Activated CD8-positive, alpha-beta memory T cell treated with anti-CD3 and anti-CD28 coated beads for 4 hours (primary cell): ENCODE results near the gene TSPAN14.
A peak's percentile ranks its signal among the peaks of the same experiment; 100 is the strongest.
"Not testable (repeated sequence)": the region's sequence is repeated elsewhere in the genome, so short reads cannot be mapped to it uniquely, and the experiment has no call there.

ENCODE experiments used
- DNase-seq, 2 donors: peaks; one replicate each; pipeline ENCODE4 v3.0.0-alpha.2; 2020; ENCODE audit warnings: low read depth in 2 of 2

Gene TSPAN14

GRCh38 chr10:80453842-80454512 lies at the start of gene TSPAN14:
TSPAN14 (plus strand) TSS chr10:80454310; CDS start chr10:80489234, 34,924 bp downstream.
- DNase-seq = peak in 1 of 2 donors; percentile 49

GRCh38 chr10:80405035-80405434 lies 49.1 kb upstream of the TSPAN14 start:
- no peak for DNase-seq

- no peak for DNase-seq
Measured at GRCh38 chr10:80405626-80406025, 48.5 kb upstream of the TSPAN14 start.

DNA sequence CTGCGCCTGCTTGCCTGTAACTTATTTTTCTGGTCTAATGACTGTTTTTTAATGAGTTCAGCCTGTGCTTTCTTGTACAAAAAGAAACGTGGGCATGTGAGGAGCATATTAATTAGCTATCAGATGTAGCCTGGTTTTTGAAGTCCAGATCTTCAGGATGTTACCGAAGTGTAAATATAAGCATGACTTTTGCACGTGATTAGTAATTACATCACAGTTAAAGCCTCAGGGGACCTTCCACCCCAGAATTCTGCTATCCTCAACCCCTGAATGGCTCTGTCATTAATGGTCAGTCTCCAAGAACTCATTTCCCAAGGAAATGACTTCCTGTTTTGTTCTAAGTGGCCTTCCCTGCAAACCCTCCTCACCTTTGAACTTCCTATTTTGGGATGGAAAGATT lies 47.9 kb upstream of the TSPAN14 start:
- DNase-seq = no peak

DNA sequence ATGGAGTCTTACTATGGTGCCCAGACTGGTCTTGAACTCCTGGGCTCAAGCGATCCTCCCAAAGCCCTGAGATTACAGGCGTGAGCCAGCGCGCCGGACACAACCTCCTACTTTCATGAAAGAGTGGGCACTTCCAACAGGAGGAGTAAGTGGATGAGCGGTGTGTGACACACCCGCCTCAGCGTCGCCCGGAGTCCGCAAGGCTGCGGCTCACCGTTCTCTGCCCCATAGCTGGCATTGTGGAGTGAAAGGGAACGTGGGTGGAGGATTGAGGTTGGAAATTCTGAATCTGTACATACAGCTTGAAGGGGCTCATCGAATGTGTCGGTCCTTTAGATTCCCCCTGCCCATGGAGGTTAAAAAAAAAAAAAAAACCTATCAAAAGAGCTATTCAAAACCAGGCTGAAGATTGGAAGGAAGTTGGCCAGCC lies 46.3 kb upstream of the TSPAN14 start:
- peak; percentile 27 to 56 for DNase-seq

DNA sequence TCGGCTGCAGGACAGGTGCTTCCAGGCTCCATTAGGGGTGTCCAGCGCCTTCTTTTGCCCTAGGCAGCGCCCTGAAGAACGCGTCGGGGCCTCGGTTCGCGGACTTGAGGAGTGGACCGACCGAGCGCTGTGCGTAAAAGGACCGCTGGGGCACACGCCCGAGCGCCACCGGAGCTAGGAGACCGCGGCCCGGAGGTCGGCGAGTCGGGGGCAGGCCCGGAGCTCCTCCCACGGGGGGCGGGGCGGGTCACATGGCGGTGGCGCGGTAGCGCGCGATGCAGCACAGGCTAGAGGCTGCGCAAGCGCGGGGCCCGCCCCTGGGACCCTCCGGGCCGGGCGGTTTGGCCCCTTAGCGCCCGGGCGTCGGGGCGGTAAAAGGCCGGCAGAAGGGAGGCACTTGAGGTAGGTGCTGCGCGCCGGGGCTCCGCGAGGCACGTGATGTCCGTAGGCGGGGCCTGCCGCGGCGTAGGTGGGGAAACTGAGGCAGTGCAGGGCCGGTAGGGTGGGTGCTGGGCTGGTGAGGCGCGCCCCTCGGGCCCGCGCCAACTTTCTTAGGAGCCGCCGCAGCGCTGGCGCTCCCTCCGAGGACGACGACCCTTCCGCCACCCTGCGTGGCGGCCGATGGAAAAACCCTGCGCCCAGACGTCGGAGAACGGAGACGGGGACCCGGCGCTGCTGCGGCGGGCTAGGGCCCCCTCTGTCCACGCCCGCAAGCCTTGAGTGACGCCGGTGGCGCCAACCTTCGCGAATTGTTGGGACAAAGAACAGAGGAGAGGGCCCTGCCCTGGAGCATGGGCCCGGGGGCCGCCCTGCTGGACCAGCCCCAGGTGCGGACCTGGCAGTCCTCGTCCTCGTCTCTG lies 45.6 kb upstream of the TSPAN14 start, which contains the start of gene PRXL2A:
Gene PRXL2A, plus strand, starts transcription at position 310 of the 860 bp plus-strand sequence. CDS start 11,917 bp downstream, outside the sequence.
- DNase-seq = peak; percentile 46 to 63

GRCh38 chr10:80409121-80409520 lies 45.0 kb upstream of the TSPAN14 start:
- DNase-seq = no peak

GRCh38 chr10:80410122-80410521 lies 44.0 kb upstream of the TSPAN14 start:
- no peak for DNase-seq

GRCh38 chr10:80410578-80411145 lies 43.4 kb upstream of the TSPAN14 start:
- DNase-seq = no peak

- no peak for DNase-seq
Measured at GRCh38 chr10:80411267-80411668, 42.8 kb upstream of the TSPAN14 start.

- no peak for DNase-seq
Measured at GRCh38 chr10:80411681-80412220, 42.4 kb upstream of the TSPAN14 start.

DNA sequence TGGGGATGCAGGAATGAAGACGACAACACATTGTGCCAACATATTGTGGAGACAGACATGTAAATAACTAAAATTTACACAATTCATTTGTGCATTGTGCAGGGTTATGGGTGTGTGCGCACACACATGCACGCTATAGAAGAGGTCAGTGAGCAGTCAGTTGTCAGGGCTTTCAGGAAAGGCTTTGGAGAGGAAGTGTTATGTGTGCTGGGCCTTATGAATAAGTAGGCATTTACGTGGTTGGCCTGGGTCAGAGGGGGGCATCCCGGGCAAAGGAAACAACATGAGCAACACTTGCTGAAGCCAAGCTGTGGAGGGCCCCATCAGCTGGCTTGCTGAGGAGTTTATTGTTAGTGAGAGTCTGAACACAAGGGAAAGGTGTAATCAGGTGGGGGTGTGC lies 41.6 kb upstream of the TSPAN14 start:
- DNase-seq = no peak

GRCh38 chr10:80413271-80413996 lies 40.7 kb upstream of the TSPAN14 start:
- no peak for DNase-seq

GRCh38 chr10:80414142-80414895 lies 39.8 kb upstream of the TSPAN14 start:
- no peak for DNase-seq

GRCh38 chr10:80415734-80416478 lies 38.2 kb upstream of the TSPAN14 start:
- no peak for DNase-seq

DNA sequence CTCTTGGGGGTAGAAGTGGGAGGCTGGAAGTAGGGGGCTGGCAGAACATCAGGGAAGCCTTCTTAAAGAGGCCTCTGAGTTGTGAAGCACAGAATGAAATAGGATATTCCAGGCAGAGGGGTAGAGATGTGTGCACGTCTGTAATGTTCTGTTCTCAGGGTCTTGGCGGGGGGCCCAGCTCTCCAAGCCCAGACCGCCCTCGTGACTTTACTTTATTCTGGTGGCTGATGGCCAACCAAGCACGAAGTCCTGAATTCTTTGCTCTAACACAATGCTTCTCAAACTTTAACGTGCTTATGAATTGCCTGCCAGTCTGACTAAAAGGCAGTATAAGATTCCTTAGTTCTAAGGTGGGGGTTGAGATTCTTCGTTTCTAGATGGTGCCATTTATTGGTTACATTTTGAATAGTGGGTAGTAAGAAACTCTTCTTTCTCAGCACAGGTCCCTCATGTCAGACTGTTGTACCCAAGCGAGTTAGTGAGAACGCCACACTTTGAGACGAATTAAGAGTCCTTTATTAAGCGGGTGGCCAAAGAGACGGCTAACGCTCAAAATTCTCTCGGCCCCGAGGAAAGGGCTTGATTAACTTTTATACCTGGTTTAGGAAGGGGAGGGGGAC lies 37.5 kb upstream of the TSPAN14 start:
- DNase-seq = no peak

GRCh38 chr10:80417256-80417655 lies 36.9 kb upstream of the TSPAN14 start:
- DNase-seq = not testable (repeated sequence)

DNA sequence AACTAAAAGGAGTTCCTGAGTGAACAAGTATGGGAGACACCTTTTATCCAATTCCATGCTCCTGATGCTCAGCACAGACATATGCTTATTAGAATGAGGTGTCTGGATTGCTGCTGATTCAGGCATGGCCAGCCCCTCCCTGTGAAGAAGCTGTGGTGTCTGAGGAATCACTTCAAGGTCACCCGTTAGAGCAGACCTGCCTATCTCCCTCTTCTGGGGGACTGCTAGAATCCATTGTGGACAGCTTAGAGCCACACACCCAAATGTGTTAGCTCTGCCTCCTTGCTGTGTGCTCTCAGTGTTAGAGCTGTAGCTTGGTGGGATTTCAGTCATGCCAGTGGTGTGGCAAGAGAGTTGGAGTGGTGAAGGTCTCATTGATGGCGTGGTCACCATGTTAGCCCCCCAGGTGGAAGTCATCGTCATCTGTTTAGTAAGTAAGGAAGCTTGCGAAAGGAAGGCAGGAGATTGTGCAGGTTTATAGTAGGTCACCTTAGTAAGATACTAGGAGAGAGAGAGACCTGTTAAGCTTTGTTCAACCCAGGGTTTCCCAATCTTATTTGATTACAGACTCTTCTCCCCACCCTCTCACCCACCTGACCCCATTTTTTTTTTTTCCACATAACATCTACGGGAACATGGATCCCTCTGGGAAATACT lies 32.9 kb upstream of the TSPAN14 start:
- DNase-seq = no peak
